ENCODE measurements around the gene SLBP.

The SLBP gene

GRCh38 chr4:1718095-1718850, 6.2 kb upstream of the SLBP start:
- no peak for DNase-seq
- no CpG with 5 or more reads among the region's 31 CpGs for WGBS (ENCODE audit: extremely low coverage, insufficient coverage, low lambda C conversion rate)
- H3K4me2 ChIP-seq (ENCODE audit: low read length) = no peak overlapping the region
- no peak overlapping the region for H3K23ac ChIP-seq (ENCODE audit: low read length)
- H3K36me3 ChIP-seq (ENCODE audit: control insufficient read depth, insufficient read depth, low read length) = peaks cover 2% of the 10 kb centered on the region
- H3K4ac ChIP-seq (ENCODE audit: low read depth, low read length) = no peak overlapping the region
- no peak overlapping the region for H3K56ac ChIP-seq (ENCODE audit: low read length)
- H2BK120ac ChIP-seq (ENCODE audit: low read depth, low read length) = no peak overlapping the region
- peaks cover 15% of the 10 kb centered on the region for H3K79me1 ChIP-seq (ENCODE audit: low read length)
- H4K8ac ChIP-seq (ENCODE audit: low read depth, low read length) = no peak overlapping the region
- H3K27ac ChIP-seq (ENCODE audit: low read depth, low read length) = no peak overlapping the region
- H3K18ac ChIP-seq (ENCODE audit: low read length) = no peak overlapping the region
- no peak overlapping the region for H2BK5ac ChIP-seq (ENCODE audit: low read length)
- H2AK5ac ChIP-seq (ENCODE audit: low read length) = no peak overlapping the region
- no peak overlapping the region for H2BK15ac ChIP-seq (replicated peaks; ENCODE audit: low read depth)
- H3K4me1 ChIP-seq (ENCODE audit: control insufficient read depth, low read depth, low read length) = peaks cover 5% of the 10 kb centered on the region
- peaks cover 25% of the 10 kb centered on the region for H3K79me2 ChIP-seq (ENCODE audit: control insufficient read depth, insufficient read depth, low read length)
- H4K5ac ChIP-seq (ENCODE audit: low read length) = no peak overlapping the region
- H3K27me3 ChIP-seq (ENCODE audit: insufficient read depth, low read length, poor library complexity) = no peaks in the 10 kb centered on the region
- H3K4me3 ChIP-seq (ENCODE audit: low read length) = no peak overlapping the region
- no peak overlapping the region for H3K9ac ChIP-seq (ENCODE audit: low read length)

GRCh38 chr4:1717129-1718094, 5.3 kb upstream of the SLBP start:
- H3K4me2 ChIP-seq (ENCODE audit: low read length) = no peak overlapping the region
- H3K79me2 ChIP-seq (ENCODE audit: control insufficient read depth, insufficient read depth, low read length) = peaks cover 16% of the 10 kb centered on the region
- no peak overlapping the region for H3K23ac ChIP-seq (ENCODE audit: low read length)
- H3K9ac ChIP-seq (ENCODE audit: low read length) = no peak overlapping the region
- H3K18ac ChIP-seq (ENCODE audit: low read length) = no peak overlapping the region
- no peak overlapping the region for H2BK15ac ChIP-seq (replicated peaks; ENCODE audit: low read depth)
- H3K56ac ChIP-seq (ENCODE audit: low read length) = no peak overlapping the region
- no peak overlapping the region for H3K4me3 ChIP-seq (ENCODE audit: low read length)
- H3K79me1 ChIP-seq (ENCODE audit: low read length) = peaks cover 8% of the 10 kb centered on the region
- no peak overlapping the region for H2AK5ac ChIP-seq (ENCODE audit: low read length)
- no peak for DNase-seq
- no peak overlapping the region for H2BK120ac ChIP-seq (ENCODE audit: low read depth, low read length)
- H3K36me3 ChIP-seq (ENCODE audit: control insufficient read depth, insufficient read depth, low read length) = peaks cover 2% of the 10 kb centered on the region
- H3K27me3 ChIP-seq (ENCODE audit: insufficient read depth, low read length, poor library complexity) = no peaks in the 10 kb centered on the region
- H3K27ac ChIP-seq (ENCODE audit: low read depth, low read length) = no peak overlapping the region
- no peak overlapping the region for H4K5ac ChIP-seq (ENCODE audit: low read length)
- WGBS (ENCODE audit: extremely low coverage, insufficient coverage, low lambda C conversion rate) = no CpG with 5 or more reads among the region's 32 CpGs
- H2BK5ac ChIP-seq (ENCODE audit: low read length) = no peak overlapping the region
- no peak overlapping the region for H4K8ac ChIP-seq (ENCODE audit: low read depth, low read length)
- H3K4me1 ChIP-seq (ENCODE audit: control insufficient read depth, low read depth, low read length) = peaks cover 1% of the 10 kb centered on the region
- H3K4ac ChIP-seq (ENCODE audit: low read depth, low read length) = no peak overlapping the region

- Histone ChIP-seq H3K79me1 (ENCODE audit: low read length) (peaks cover 7% of the 10 kb centered on the region), H2BK120ac (ENCODE audit: low read depth, low read length) (no peak overlapping the region), H3K23ac (ENCODE audit: low read length) (no peak overlapping the region), H3K18ac (ENCODE audit: low read length) (no peak overlapping the region), H4K5ac (ENCODE audit: low read length) (no peak overlapping the region), H3K4me3 (ENCODE audit: low read length) (no peak overlapping the region), H3K36me3 (ENCODE audit: control insufficient read depth, insufficient read depth, low read length) (peaks cover 2% of the 10 kb centered on the region), H3K4ac (ENCODE audit: low read depth, low read length) (no peak overlapping the region), H3K4me1 (ENCODE audit: control insufficient read depth, low read depth, low read length) (no peaks in the 10 kb centered on the region), H2BK5ac (ENCODE audit: low read length) (no peak overlapping the region), H3K27ac (ENCODE audit: low read depth, low read length) (no peak overlapping the region), H4K8ac (ENCODE audit: low read depth, low read length) (no peak overlapping the region), H2BK15ac (replicated peaks; ENCODE audit: low read depth) (no peak overlapping the region), H3K9ac (ENCODE audit: low read length) (no peak overlapping the region), H2AK5ac (ENCODE audit: low read length) (no peak overlapping the region), H3K4me2 (ENCODE audit: low read length) (no peak overlapping the region), H3K56ac (ENCODE audit: low read length) (no peak overlapping the region), H3K27me3 (ENCODE audit: insufficient read depth, low read length, poor library complexity) (no peaks in the 10 kb centered on the region), H3K79me2 (ENCODE audit: control insufficient read depth, insufficient read depth, low read length) (peaks cover 11% of the 10 kb centered on the region)
- no peak for DNase-seq
- no CpG with 5 or more reads among the region's 15 CpGs for WGBS (ENCODE audit: extremely low coverage, insufficient coverage, low lambda C conversion rate)
Observed at GRCh38 chr4:1716065-1716945, 4.2 kb upstream of the SLBP start.

- no peak overlapping the region for H4K5ac ChIP-seq (ENCODE audit: low read length)
- no peaks in the 10 kb centered on the region for H3K4me1 ChIP-seq (ENCODE audit: control insufficient read depth, low read depth, low read length)
- peaks cover 2% of the 10 kb centered on the region for H3K36me3 ChIP-seq (ENCODE audit: control insufficient read depth, insufficient read depth, low read length)
- peaks cover 13% of the 10 kb centered on the region for H3K79me1 ChIP-seq (ENCODE audit: low read length)
- no peak overlapping the region for H3K27ac ChIP-seq (ENCODE audit: low read depth, low read length)
- no peak overlapping the region for H3K4ac ChIP-seq (ENCODE audit: low read depth, low read length)
- H4K8ac ChIP-seq (ENCODE audit: low read depth, low read length) = no peak overlapping the region
- H3K9ac ChIP-seq (ENCODE audit: low read length) = no peak overlapping the region
- DNase-seq = no peak
- no peak overlapping the region for H3K4me2 ChIP-seq (ENCODE audit: low read length)
- H2BK5ac ChIP-seq (ENCODE audit: low read length) = no peak overlapping the region
- H2BK120ac ChIP-seq (ENCODE audit: low read depth, low read length) = no peak overlapping the region
- H2BK15ac ChIP-seq (replicated peaks; ENCODE audit: low read depth) = no peak overlapping the region
- no peak overlapping the region for H3K18ac ChIP-seq (ENCODE audit: low read length)
- H2AK5ac ChIP-seq (ENCODE audit: low read length) = no peak overlapping the region
- no peaks in the 10 kb centered on the region for H3K27me3 ChIP-seq (ENCODE audit: insufficient read depth, low read length, poor library complexity)
- WGBS (ENCODE audit: extremely low coverage, insufficient coverage, low lambda C conversion rate) = no CpG with 5 or more reads among the region's 16 CpGs
- H3K4me3 ChIP-seq (ENCODE audit: low read length) = no peak overlapping the region
- no peak overlapping the region for H3K23ac ChIP-seq (ENCODE audit: low read length)
- peak overlapping the region; percentile 2 for H3K56ac ChIP-seq (ENCODE audit: low read length)
- peaks cover 16% of the 10 kb centered on the region for H3K79me2 ChIP-seq (ENCODE audit: control insufficient read depth, insufficient read depth, low read length)
Observed at GRCh38 chr4:1715002-1715758, 3.1 kb upstream of the SLBP start.
